Measurements from ENCODE around the gene SPTLC3. TPM values are rescaled to one million over a fixed set of nuclear protein-coding genes. Genes with fewer than 3 reads are reported as not detected.

The SPTLC3 gene
- total and polyA plus RNA-seq, 2 of the 13 experiments (the other 11 are each of a cell fraction or from before 2014, with no cell fraction given): 20.5 to 95.6 TPM

DNA sequence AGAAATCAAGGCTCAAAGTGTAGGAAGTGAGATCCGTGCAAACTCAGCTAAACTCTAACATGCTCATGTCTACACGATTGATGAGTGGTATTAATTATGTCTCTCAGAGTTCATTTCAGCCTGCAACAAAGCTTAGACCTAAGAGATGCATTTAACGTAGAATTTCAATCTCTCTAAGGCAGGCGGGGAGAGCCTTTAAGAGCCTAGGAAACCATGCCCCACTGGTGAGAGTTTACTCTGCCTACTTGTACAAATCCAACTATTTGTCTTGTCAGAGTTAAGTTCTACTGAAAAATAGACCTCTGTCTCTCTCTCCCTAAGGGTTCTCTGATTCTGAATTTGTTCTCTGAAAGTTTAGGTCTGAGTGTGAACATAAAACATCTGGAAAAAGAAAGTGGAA, 100.9 kb downstream of the SPTLC3 start:
- no peak overlapping the region for H2AFZ ChIP-seq (ENCODE audit: low read length)
- H4K20me1 ChIP-seq (ENCODE audit: insufficient read depth, low read length): no peaks in the 10 kb centered on the region
- no peak overlapping the region for H3K27ac ChIP-seq (ENCODE audit: extremely low read length, insufficient read depth, low read length)
- intact Hi-C loops (cut with micrococcal nuclease; ENCODE audit: unreplicated experiment) (loop anchor here (10.0 kb wide), 1 partner anchor 315 kb away; no protein-coding TSS in a partner anchor), in situ Hi-C loops (cut with HindIII; ENCODE audit: extremely low pct_ligation_motif_present, low pct_unique_long_range_greater_than_20kb) (no loop called here)
- H3K4me1 ChIP-seq (ENCODE audit: insufficient read depth, low read length): peaks cover 26% of the 10 kb centered on the region
- no peak for ATAC-seq
- POLR2A ChIA-PET: no interaction called here
- no peak for DNase-seq (ENCODE audit: low spot score)
- BruUV-seq (replicated peaks): no TSS peak
- H3K4me2 ChIP-seq (ENCODE audit: low read depth, low read length): no peak overlapping the region
- H3K9me3 ChIP-seq (ENCODE audit: low read length): no peaks in the 10 kb centered on the region
- CTCF ChIA-PET (ENCODE audit: low intra/inter-chr PET ratio, low total read pairs): interaction anchor here (7.8 kb wide), 1 partner anchor 139 kb away, joined by 164 read pairs; no protein-coding TSS in a partner anchor
- no peak overlapping the region for H3K4me3 ChIP-seq (replicated peaks in 1 of 3; ENCODE audit: insufficient read depth in 1 of 3, low read depth in 2 of 3, low read length in 3 of 3)
- peaks cover 30 to 63% of the 10 kb centered on the region in 2 experiments for H3K36me3 ChIP-seq (replicated peaks in 1 of 2; ENCODE audit: control insufficient read depth in 1 of 2, insufficient read depth in 2 of 2, low read length in 2 of 2)
- H3K79me2 ChIP-seq (ENCODE audit: insufficient read depth, low read length): no peaks in the 10 kb centered on the region
- WGBS (ENCODE audit: low lambda C conversion rate): 97% methylated on average over 4 of the region's 4 CpGs
- H3K9ac ChIP-seq (ENCODE audit: insufficient read depth, low read depth, low read length): no peak overlapping the region
- no peak for FAIRE-seq
- TF ChIP-seq ZBTB38 (CRISPR knock-in tag; IDR thresholded peaks at IDR 0.05) (no peak), ZNF713 (CRISPR knock-in tag; IDR thresholded peaks at IDR 0.05) (no peak), AHR (CRISPR knock-in tag; IDR thresholded peaks at IDR 0.05) (no peak), ZBTB7B (CRISPR knock-in tag; IDR thresholded peaks at IDR 0.05) (no peak), PLRG1 (conservative IDR thresholded peaks at IDR 0.05) (no peak), CREB1 (IDR thresholded peaks at IDR 0.05) (no peak), CREB1 (CRISPR knock-in tag; IDR thresholded peaks at IDR 0.05) (no peak), CREM (IDR thresholded peaks at IDR 0.05) (no peak), CREM (CRISPR knock-in tag; IDR thresholded peaks at IDR 0.05) (no peak), MXD3 (CRISPR knock-in tag; IDR thresholded peaks at IDR 0.05) (no peak), NCOA5 (CRISPR knock-in tag; IDR thresholded peaks at IDR 0.05) (no peak), ADNP (CRISPR knock-in tag; IDR thresholded peaks at IDR 0.05) (no peak), ZNF44 (CRISPR knock-in tag; IDR thresholded peaks at IDR 0.05) (no peak), BRF2 (CRISPR knock-in tag; IDR thresholded peaks at IDR 0.05) (no peak)
- TF ChIP-seq, protein P1, sequence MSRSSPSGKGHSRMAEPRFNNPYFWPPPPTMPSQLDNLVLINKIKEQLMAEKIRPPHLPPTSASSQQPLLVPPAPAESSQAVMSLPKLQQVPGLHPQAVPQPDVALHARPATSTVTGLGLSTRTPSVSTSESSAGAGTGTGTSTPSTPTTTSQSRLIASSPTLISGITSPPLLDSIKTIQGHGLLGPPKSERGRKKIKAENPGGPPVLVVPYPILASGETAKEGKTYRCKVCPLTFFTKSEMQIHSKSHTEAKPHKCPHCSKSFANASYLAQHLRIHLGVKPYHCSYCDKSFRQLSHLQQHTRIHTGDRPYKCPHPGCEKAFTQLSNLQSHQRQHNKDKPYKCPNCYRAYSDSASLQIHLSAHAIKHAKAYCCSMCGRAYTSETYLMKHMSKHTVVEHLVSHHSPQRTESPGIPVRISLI (CRISPR knock-in tag; IDR thresholded peaks at IDR 0.05; ENCODE audit: borderline replicate concordance): no peak
- TF ChIP-seq, protein P2, sequence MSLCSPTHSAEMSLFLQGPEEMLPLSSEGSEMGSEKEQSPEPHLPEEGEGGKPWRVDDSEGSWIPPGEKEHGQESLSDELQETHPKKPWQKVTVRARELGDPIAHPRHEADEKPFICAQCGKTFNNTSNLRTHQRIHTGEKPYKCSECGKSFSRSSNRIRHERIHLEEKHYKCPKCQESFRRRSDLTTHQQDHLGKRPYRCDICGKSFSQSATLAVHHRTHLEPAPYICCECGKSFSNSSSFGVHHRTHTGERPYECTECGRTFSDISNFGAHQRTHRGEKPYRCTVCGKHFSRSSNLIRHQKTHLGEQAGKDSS (CRISPR knock-in tag; IDR thresholded peaks at IDR 0.05; ENCODE audit: borderline replicate concordance, low read depth): no peak
- TF ChIP-seq, protein P3, sequence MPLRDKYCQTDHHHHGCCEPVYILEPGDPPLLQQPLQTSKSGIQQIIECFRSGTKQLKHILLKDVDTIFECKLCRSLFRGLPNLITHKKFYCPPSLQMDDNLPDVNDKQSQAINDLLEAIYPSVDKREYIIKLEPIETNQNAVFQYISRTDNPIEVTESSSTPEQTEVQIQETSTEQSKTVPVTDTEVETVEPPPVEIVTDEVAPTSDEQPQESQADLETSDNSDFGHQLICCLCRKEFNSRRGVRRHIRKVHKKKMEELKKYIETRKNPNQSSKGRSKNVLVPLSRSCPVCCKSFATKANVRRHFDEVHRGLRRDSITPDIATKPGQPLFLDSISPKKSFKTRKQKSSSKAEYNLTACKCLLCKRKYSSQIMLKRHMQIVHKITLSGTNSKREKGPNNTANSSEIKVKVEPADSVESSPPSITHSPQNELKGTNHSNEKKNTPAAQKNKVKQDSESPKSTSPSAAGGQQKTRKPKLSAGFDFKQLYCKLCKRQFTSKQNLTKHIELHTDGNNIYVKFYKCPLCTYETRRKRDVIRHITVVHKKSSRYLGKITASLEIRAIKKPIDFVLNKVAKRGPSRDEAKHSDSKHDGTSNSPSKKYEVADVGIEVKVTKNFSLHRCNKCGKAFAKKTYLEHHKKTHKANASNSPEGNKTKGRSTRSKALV (CRISPR knock-in tag; IDR thresholded peaks at IDR 0.05): no peak
- H3K27me3 ChIP-seq (ENCODE audit: control insufficient read depth in 1 of 2, insufficient read depth in 2 of 2, low read length in 2 of 2): no peaks in the 10 kb centered on the region
